Nephron (organoid): ENCODE measurements around the gene NOL7.

Experiments
- H3K27ac Mint-ChIP-seq, 3 experiments: 2 replicates each; pipeline ENCODE4 v1.8.0; 2020; ENCODE audit warnings: mixed read lengths in 3 of 3, mild to moderate bottlenecking in 2 of 3, moderate library complexity in 1 of 3
- H3K27me3 Mint-ChIP-seq: 2 replicates; pipeline ENCODE4 v1.8.0; 2021; ENCODE audit warnings: low read depth, mild to moderate bottlenecking, moderate library complexity, mixed read lengths
- H3K36me3 Mint-ChIP-seq: 2 replicates; pipeline ENCODE4 v1.8.0; 2020; ENCODE audit warnings: low read depth, mixed read lengths
- H3K4me1 Mint-ChIP-seq: 2 replicates; pipeline ENCODE4 v1.8.0; 2020; ENCODE audit warnings: mixed read lengths
- H3K4me3 Mint-ChIP-seq, 3 experiments: 2 replicates each; pipeline ENCODE4 v1.8.0; 2020; ENCODE audit warnings: mild to moderate bottlenecking in 3 of 3, mixed read lengths in 3 of 3, moderate library complexity in 2 of 3
- H3K9me3 Mint-ChIP-seq: 2 replicates; pipeline ENCODE4 v1.8.0; 2020; ENCODE audit warnings: mixed read lengths
- TF ChIP-seq, protein P1 (sequence below), 3 experiments: fragments of 200-600 bp; sonication (generic); IDR thresholded peaks; one replicate each; pipeline ENCODE4 v1.5.0; 2021; ENCODE audit warnings: antibody characterized with exemption in 3 of 3; ENCODE audit not compliant: unreplicated experiment in 3 of 3

The NOL7 gene

DNA sequence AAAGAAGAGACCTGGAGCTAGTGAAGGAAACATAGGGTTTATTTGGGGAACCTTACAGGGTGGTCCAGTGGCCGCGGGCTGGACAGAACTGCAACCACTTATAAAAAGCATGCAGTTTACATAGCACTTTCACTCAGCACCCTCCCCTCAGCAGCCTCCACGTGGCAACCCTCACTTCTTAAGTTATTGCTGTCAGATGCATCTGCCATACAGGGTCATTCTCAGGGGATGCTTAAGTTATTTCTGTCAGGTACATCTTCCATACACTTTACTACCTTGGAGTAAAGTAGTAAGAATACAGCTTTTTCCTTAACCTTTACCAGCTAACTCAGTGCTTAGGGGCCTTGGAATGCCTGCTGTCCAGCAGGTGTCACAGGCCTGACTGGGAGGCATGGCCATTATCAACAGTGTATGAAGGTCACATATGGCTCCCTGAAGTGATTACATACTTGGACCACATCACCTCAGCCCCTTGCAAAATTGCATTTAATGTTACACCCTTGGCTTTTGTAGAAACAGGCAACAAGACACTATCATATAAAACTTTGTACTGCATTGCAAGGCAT lies 2.0 kb upstream of the NOL7 start:
- H3K36me3 Mint-ChIP-seq, result peaks cover 29% of the 10 kb centered on the region
- H3K27me3 Mint-ChIP-seq, result no peaks in the 10 kb centered on the region
- H3K9me3 Mint-ChIP-seq, result no peaks in the 10 kb centered on the region
- TF ChIP-seq, protein P1, sequence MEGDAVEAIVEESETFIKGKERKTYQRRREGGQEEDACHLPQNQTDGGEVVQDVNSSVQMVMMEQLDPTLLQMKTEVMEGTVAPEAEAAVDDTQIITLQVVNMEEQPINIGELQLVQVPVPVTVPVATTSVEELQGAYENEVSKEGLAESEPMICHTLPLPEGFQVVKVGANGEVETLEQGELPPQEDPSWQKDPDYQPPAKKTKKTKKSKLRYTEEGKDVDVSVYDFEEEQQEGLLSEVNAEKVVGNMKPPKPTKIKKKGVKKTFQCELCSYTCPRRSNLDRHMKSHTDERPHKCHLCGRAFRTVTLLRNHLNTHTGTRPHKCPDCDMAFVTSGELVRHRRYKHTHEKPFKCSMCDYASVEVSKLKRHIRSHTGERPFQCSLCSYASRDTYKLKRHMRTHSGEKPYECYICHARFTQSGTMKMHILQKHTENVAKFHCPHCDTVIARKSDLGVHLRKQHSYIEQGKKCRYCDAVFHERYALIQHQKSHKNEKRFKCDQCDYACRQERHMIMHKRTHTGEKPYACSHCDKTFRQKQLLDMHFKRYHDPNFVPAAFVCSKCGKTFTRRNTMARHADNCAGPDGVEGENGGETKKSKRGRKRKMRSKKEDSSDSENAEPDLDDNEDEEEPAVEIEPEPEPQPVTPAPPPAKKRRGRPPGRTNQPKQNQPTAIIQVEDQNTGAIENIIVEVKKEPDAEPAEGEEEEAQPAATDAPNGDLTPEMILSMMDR (IDR thresholded peaks at IDR 0.05; ENCODE audit: unreplicated experiment in 3 of 3), result no peak
- H3K4me3 Mint-ChIP-seq, result peak overlapping the region; percentile 93 to 99 (median 99)
- peaks cover 41% of the 10 kb centered on the region for H3K4me1 Mint-ChIP-seq
- peak overlapping the region in 2 of 3 experiments; percentile 82 to 88 for H3K27ac Mint-ChIP-seq

DNA sequence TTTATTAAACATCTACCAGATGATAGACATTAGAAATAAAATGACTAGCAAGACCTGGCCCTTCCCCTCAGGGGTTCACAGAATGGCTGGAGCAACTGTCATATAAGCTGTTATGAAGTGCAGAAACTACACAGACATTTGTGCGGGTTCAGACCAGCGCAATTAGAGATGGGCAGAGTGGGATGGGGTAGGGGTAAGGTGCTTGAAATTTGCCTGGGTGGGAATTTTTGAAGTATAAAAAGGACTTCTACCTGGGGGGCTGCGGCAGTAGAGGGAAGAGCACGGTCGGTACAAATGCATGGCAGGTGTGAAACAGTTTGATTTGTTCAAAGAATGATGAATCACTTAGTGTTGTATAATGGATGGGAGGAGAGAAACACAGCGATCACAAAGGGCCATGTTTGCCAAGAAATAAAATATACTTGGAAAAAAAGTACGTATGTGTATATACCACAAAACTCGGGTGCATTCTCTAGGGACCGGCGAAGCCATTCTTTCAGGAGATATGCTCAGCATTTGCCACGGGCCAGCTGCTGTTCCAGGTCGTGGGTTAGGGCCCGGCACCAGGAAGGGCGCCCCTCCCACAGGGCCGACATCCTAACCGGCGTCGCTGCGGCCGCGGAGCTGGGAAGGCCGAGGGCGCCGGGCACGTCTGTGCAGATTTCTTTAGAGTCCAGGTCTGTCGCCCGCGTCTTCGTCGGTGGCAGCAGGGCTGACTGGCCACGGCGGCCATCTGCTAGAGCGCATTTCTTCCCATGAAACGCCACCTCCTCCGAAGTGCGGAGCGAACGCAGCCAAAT lies 809 bp upstream of the NOL7 start:
- peaks cover 41% of the 10 kb centered on the region for H3K4me1 Mint-ChIP-seq
- TF ChIP-seq, protein P1 (IDR thresholded peaks at IDR 0.05; ENCODE audit: unreplicated experiment in 3 of 3), result no peak
- H3K27me3 Mint-ChIP-seq, result no peaks in the 10 kb centered on the region
- peak overlapping the region; percentile 82 to 97 (median 88) for H3K27ac Mint-ChIP-seq
- H3K36me3 Mint-ChIP-seq, result peaks cover 37% of the 10 kb centered on the region
- peak overlapping the region; percentile 93 to 99 (median 99) for H3K4me3 Mint-ChIP-seq
- H3K9me3 Mint-ChIP-seq, result no peaks in the 10 kb centered on the region

DNA sequence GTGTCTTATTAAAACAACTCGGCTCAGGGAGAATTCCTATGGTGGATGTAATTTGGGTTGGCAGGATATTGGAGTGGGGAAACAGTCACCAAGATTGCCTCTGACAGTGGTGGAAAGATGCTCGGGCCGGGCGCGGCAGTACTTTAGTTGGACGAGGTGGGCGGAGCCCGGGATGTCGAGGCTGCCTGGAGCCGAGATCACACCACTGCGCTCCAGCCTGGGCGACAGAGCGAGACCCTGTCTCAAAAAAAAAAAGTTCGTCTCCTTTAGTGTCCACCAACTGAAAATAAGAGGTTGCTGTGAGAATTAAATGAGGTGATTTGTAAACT lies 621 bp downstream of the NOL7 start:
- H3K4me3 Mint-ChIP-seq, result peak overlapping the region; percentile 93 to 99 (median 99)
- no peaks in the 10 kb centered on the region for H3K9me3 Mint-ChIP-seq
- no peaks in the 10 kb centered on the region for H3K27me3 Mint-ChIP-seq
- H3K27ac Mint-ChIP-seq, result peak overlapping the region; percentile 82 to 97 (median 88)
- TF ChIP-seq, protein P1 (IDR thresholded peaks at IDR 0.05; ENCODE audit: unreplicated experiment in 3 of 3), result no peak
- H3K36me3 Mint-ChIP-seq, result peaks cover 44% of the 10 kb centered on the region
- peaks cover 41% of the 10 kb centered on the region for H3K4me1 Mint-ChIP-seq

DNA sequence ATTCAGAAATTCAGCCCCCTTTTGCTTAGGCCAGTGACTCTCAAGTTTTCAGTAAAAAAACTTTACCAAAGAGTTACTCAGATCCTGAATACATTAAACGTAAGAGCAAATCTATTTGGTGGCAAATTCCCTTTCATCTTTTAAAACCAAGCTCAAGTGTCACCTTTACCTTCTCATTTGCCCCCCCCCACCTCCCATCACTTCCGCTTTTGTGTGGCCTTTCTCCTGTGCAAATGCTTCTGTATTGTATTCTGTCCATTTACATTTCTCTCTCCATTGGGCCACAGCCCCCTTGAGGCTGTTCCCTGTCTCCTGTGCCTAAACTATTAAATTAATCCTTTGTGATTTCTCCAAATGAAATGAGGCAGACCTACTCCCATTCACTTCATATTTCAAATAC lies 1.9 kb downstream of the NOL7 start:
- TF ChIP-seq, protein P1 (IDR thresholded peaks at IDR 0.05; ENCODE audit: unreplicated experiment in 3 of 3), result no peak
- Mint-ChIP-seq H3K27ac (peak overlapping the region; percentile 22 to 97 (median 82)), H3K9me3 (no peaks in the 10 kb centered on the region), H3K27me3 (no peaks in the 10 kb centered on the region), H3K36me3 (peaks cover 46% of the 10 kb centered on the region), H3K4me3 (peak overlapping the region; percentile 93 to 99 (median 99)), H3K4me1 (peaks cover 41% of the 10 kb centered on the region)

DNA sequence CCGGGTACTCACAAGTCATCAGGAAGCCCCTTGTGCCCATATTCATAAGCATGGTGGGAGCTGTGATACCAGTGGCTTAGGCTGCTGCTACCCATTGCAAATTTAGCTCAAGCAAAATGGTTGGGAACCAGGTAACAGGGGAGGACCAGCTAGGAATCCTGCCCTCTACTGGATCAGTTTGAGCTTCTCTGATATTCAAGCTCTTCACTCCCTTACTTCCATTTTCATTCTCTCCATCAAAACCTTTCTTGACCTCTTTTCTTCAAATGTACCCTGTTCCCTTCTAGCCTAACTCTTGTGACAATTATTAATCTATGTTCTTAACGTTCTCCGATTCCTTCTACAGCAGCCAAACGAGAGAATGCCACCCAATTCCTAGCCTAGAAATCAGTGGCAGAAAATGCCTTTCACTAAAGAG lies 9.7 kb downstream of the NOL7 start:
- Mint-ChIP-seq H3K9me3 (no peaks in the 10 kb centered on the region), H3K27ac (peak overlapping the region in 1 of 3 experiments; percentile 13), H3K27me3 (no peaks in the 10 kb centered on the region), H3K4me3 (no peak overlapping the region), H3K4me1 (no peaks in the 10 kb centered on the region), H3K36me3 (peaks cover 62% of the 10 kb centered on the region)
- TF ChIP-seq, protein P1 (IDR thresholded peaks at IDR 0.05; ENCODE audit: unreplicated experiment in 3 of 3), result peak; percentile 27 to 42 (median 28)
